GM19240 (cell line): ENCODE measurements around the gene CNTN3.

Experiments used
- DNase-seq: peaks from one replicate; pipeline ENCODE4 v3.0.0; 2011; ENCODE audit warnings: low spot score; ENCODE audit not compliant: insufficient read length

The CNTN3 gene

GRCh38 chr3:74614107-74614967, at the start of gene CNTN3:
Gene CNTN3 (minus strand): TSS chr3:74614659. CDS start chr3:74521112, 93,547 bp downstream.
- DNase-seq, result no peak

- no peak for DNase-seq
These were observed 48.7 kb upstream of the CNTN3 start for GRCh38 chr3:74663178-74663577.

GRCh38 chr3:74661672-74662071, 47.2 kb upstream of the CNTN3 start:
- no peak for DNase-seq

GRCh38 chr3:74651885-74652284, 37.4 kb upstream of the CNTN3 start:
- no peak for DNase-seq

GRCh38 chr3:74651292-74651691, 36.8 kb upstream of the CNTN3 start:
- DNase-seq, result no peak

- no peak for DNase-seq
These were observed 33.6 kb upstream of the CNTN3 start for GRCh38 chr3:74648107-74648506.

- no peak for DNase-seq
These were observed 31.6 kb upstream of the CNTN3 start for GRCh38 chr3:74646094-74646493.

- no peak for DNase-seq
These were observed 29.2 kb upstream of the CNTN3 start for GRCh38 chr3:74643636-74644035.

GRCh38 chr3:74642876-74643275, 28.4 kb upstream of the CNTN3 start:
- no peak for DNase-seq

- no peak for DNase-seq
These were observed 25.8 kb upstream of the CNTN3 start for GRCh38 chr3:74640211-74640610.

GRCh38 chr3:74639681-74640080, 25.2 kb upstream of the CNTN3 start:
- no peak for DNase-seq

- DNase-seq, result no peak
These were observed 22.5 kb upstream of the CNTN3 start for GRCh38 chr3:74636981-74637380.

- no peak for DNase-seq
These were observed 18.6 kb upstream of the CNTN3 start for GRCh38 chr3:74633021-74633420.

- no peak for DNase-seq
These were observed 17.1 kb upstream of the CNTN3 start for GRCh38 chr3:74631351-74632140.

- DNase-seq, result no peak
These were observed 16.1 kb upstream of the CNTN3 start for GRCh38 chr3:74630602-74631001.

- no peak for DNase-seq
These were observed 11.6 kb upstream of the CNTN3 start for GRCh38 chr3:74626011-74626410.

- DNase-seq, result no peak
These were observed 9.8 kb upstream of the CNTN3 start for GRCh38 chr3:74624301-74624700.

- DNase-seq, result no peak
These were observed 8.9 kb upstream of the CNTN3 start for GRCh38 chr3:74623261-74623836.

- no peak for DNase-seq
These were observed 7.1 kb upstream of the CNTN3 start for GRCh38 chr3:74621581-74621980.

GRCh38 chr3:74617776-74618175, 3.3 kb upstream of the CNTN3 start:
- no peak for DNase-seq

GRCh38 chr3:74613521-74614106, 845 bp downstream of the CNTN3 start:
- no peak for DNase-seq

- no peak for DNase-seq
These were observed 1.4 kb downstream of the CNTN3 start for GRCh38 chr3:74613060-74613459.
